K562 (cell line): ENCODE measurements around the gene MALSU1. TPM values are rescaled to one million over a fixed set of nuclear protein-coding genes. Genes with fewer than 3 reads are reported as not detected.

Experiments used
- CAMTA2 ChIP-seq: fragments of 250-450 bp; sonication (Bioruptor Pico); conservative IDR thresholded peaks from 2 replicates; pipeline ENCODE4 v1.5.1; 2022
- CHAMP1 ChIP-seq: fragments of 450-650 bp; IDR thresholded peaks from 2 replicates; pipeline ENCODE4 v1.6.1; 2016; ENCODE audit warnings: mild to moderate bottlenecking
- CHD7 ChIP-seq: fragments of 200-600 bp; sonication (generic); IDR thresholded peaks from one replicate; pipeline ENCODE4 v1.6.1; 2012; ENCODE audit warnings: mild to moderate bottlenecking, low read depth, low read length, inconsistent platforms
- HDGF ChIP-seq: fragments of 450-650 bp; IDR thresholded peaks from 2 replicates; pipeline ENCODE4 v1.6.1; 2016
- POLR2H ChIP-seq: IDR thresholded peaks from 2 replicates; pipeline ENCODE4 v1.6.1; 2016; ENCODE audit warnings: missing genetic modification characterization, low read depth, mild to moderate bottlenecking, control low read depth, missing compliant biosample characterization, moderate library complexity
- SIN3A ChIP-seq, 2 experiments: fragments of 150-350 bp in 1 of 2; IDR thresholded peaks; 2 replicates each; pipeline ENCODE4 v1.6.1; 2011 to 2016; ENCODE audit warnings: borderline replicate concordance in 2 of 2, low read depth in 2 of 2, low read length in 2 of 2, mild to moderate bottlenecking in 2 of 2, moderate library complexity in 2 of 2; ENCODE audit not compliant: control insufficient read depth in 1 of 2
- ZNF41 ChIP-seq: fragments of 250-450 bp; sonication (Bioruptor Pico); conservative IDR thresholded peaks from 2 replicates; pipeline ENCODE4 v1.4.0; 2020; ENCODE audit warnings: mild to moderate bottlenecking
- ZNF592 ChIP-seq: fragments of 450-650 bp; IDR thresholded peaks from 2 replicates; pipeline ENCODE4 v1.6.1; 2017; ENCODE audit warnings: antibody characterized with exemption, mild to moderate bottlenecking
- polyA plus RNA-seq, 8 experiments: library from polyadenylated mRNA; depleted of rRNA in 4 of 8; stranded (reverse) in 5 of 8; unstranded in 3 of 8; fragments of >200 nt; fragmentation: Nextera tagmentation in 2 of 8; fragmentation: Illumina TruSeq in 1 of 8; extraction: Ambion mirVana in 2 of 8; extraction: Trizol in 1 of 8; gene quantifications; 2 replicates each; pipeline versions ENCODE4 v1.2.1 to v1.2.3, GENCODE V29; 2011 to 2014; ENCODE audit warnings: inconsistent platforms in 1 of 8, missing spikeins in 1 of 8
- total RNA-seq, 7 experiments: library from RNA; depleted of rRNA in 6 of 7; stranded (reverse); fragments of >200 nt in 6 of 7; fragmentation: Illumina TruSeq in 2 of 7; extraction: Trizol in 2 of 7; gene quantifications; 2 replicates each; pipeline versions ENCODE4 v1.2.1 to v1.2.3, GENCODE V29; 2011 to 2021; ENCODE audit warnings: low replicate concordance in 1 of 7

The MALSU1 gene
- total and polyA plus RNA-seq, 9 of the 15 experiments (the other 6 are each of a cell fraction or from before 2014, with no cell fraction given), result 12.3 to 308 (median 81.2) TPM

- TF ChIP-seq ZNF592 (peak; percentile 92), CHAMP1 (no peak), SIN3A (IDR thresholded peaks at IDR 0.05; ENCODE audit: borderline replicate concordance in 2 of 2, control insufficient read depth in 1 of 2, low read depth in 2 of 2, low read length in 2 of 2) (peak; percentile 61 to 91; a peak in 2 of 4 replicates), HDGF (no peak), CHD7 (no peak), ZNF41 (CRISPR knock-in tag) (no peak), POLR2H (tag) (peak; percentile 81), CAMTA2 (CRISPR knock-in tag) (no peak)
Measured at GRCh38 chr7:23298885-23299769, at the start of gene MALSU1 (continued).
